Epidermal melanocyte (primary cell): ENCODE data around the gene WDFY1.
A peak's percentile ranks its signal among the peaks of the same experiment; 100 is the strongest.

Experiments
- DNase-seq: peaks from one replicate; pipeline ENCODE4 v3.0.0; 2011; ENCODE audit warnings: low spot score; ENCODE audit not compliant: insufficient read length

WDFY1 gene

GRCh38 chr2:223944703-223945531 is at the start of gene WDFY1:
Gene WDFY1 (minus strand): TSS chr2:223945335. CDS start chr2:223945284, 51 bp downstream.
- peak; percentile 91 for DNase-seq

GRCh38 chr2:223994562-223995162 is 49.5 kb upstream of the WDFY1 start:
- no peak for DNase-seq

- peak; percentile 85 for DNase-seq
Measured at GRCh38 chr2:223993634-223994232, 48.6 kb upstream of the WDFY1 start.

GRCh38 chr2:223991611-223992010 is 46.5 kb upstream of the WDFY1 start:
- no peak for DNase-seq

- DNase-seq = no peak
Measured at GRCh38 chr2:223989856-223990232, 44.7 kb upstream of the WDFY1 start.

- DNase-seq = no peak
Measured at GRCh38 chr2:223989206-223989855, 44.2 kb upstream of the WDFY1 start.

GRCh38 chr2:223981241-223981640 is 36.1 kb upstream of the WDFY1 start:
- DNase-seq = no peak

GRCh38 chr2:223980803-223981202 is 35.7 kb upstream of the WDFY1 start:
- no peak for DNase-seq

- no peak for DNase-seq
Measured at GRCh38 chr2:223980397-223980735, 35.2 kb upstream of the WDFY1 start.

GRCh38 chr2:223979730-223980396 is 34.7 kb upstream of the WDFY1 start:
- no peak for DNase-seq

- DNase-seq = no peak
Measured at GRCh38 chr2:223978451-223978850, 33.3 kb upstream of the WDFY1 start.

- DNase-seq = no peak
Measured at GRCh38 chr2:223976635-223977226, 31.6 kb upstream of the WDFY1 start.

GRCh38 chr2:223973606-223974005 is 28.5 kb upstream of the WDFY1 start:
- no peak for DNase-seq

- DNase-seq = no peak
Measured at GRCh38 chr2:223972656-223973102, 27.5 kb upstream of the WDFY1 start.

- no peak for DNase-seq
Measured at GRCh38 chr2:223971731-223972130, 26.6 kb upstream of the WDFY1 start.

- DNase-seq = no peak
Measured at GRCh38 chr2:223970343-223971128, 25.4 kb upstream of the WDFY1 start.

- DNase-seq = no peak
Measured at GRCh38 chr2:223969856-223970255, 24.7 kb upstream of the WDFY1 start.

GRCh38 chr2:223969315-223969714 is 24.2 kb upstream of the WDFY1 start:
- no peak for DNase-seq

GRCh38 chr2:223967981-223968380 is 22.8 kb upstream of the WDFY1 start:
- no peak for DNase-seq

GRCh38 chr2:223959688-223960087 is 14.6 kb upstream of the WDFY1 start:
- peak; percentile 49 for DNase-seq
